ENCODE results near the gene PEX11G. TPM values are rescaled to one million over a fixed set of nuclear protein-coding genes. Genes with fewer than 3 reads are reported as not detected.

The PEX11G gene
- total and polyA plus RNA-seq, 10 of the 15 experiments (the other 5 are each of a cell fraction or from before 2014, with no cell fraction given) = 0.05 to 1.8 (median 0.73) TPM; not detected in 1

DNA sequence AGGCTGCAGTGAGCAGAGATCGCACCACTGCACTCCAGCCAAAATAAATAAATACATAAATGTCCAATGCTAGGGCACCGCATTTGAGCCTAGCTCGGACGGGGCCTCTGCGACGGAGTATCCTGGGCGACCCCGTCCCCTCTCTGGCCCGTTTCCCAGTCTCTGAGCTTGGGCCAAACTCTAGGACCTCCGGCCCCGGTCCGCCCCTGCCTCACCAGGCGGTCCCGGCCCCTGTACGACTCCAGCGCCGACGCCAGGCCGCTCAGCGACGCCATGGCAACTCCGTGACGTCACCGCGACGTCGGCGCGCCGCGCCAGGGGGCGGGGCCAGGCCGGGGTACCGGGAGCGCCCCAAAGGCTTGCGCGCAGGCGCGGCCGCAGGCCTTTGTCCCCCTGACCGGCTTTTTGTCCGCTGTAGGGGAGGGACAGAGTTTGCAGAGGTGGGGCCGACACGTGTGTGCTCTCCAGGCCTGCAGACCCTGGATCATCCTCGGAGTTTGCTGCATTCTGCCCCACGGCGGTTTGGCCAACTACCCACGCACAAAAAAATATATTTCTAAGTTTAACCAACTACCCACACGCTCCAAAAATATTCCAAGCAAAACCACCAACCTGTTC is at the start of gene PEX11G (continued):
- TF ChIP-seq, protein P1, sequence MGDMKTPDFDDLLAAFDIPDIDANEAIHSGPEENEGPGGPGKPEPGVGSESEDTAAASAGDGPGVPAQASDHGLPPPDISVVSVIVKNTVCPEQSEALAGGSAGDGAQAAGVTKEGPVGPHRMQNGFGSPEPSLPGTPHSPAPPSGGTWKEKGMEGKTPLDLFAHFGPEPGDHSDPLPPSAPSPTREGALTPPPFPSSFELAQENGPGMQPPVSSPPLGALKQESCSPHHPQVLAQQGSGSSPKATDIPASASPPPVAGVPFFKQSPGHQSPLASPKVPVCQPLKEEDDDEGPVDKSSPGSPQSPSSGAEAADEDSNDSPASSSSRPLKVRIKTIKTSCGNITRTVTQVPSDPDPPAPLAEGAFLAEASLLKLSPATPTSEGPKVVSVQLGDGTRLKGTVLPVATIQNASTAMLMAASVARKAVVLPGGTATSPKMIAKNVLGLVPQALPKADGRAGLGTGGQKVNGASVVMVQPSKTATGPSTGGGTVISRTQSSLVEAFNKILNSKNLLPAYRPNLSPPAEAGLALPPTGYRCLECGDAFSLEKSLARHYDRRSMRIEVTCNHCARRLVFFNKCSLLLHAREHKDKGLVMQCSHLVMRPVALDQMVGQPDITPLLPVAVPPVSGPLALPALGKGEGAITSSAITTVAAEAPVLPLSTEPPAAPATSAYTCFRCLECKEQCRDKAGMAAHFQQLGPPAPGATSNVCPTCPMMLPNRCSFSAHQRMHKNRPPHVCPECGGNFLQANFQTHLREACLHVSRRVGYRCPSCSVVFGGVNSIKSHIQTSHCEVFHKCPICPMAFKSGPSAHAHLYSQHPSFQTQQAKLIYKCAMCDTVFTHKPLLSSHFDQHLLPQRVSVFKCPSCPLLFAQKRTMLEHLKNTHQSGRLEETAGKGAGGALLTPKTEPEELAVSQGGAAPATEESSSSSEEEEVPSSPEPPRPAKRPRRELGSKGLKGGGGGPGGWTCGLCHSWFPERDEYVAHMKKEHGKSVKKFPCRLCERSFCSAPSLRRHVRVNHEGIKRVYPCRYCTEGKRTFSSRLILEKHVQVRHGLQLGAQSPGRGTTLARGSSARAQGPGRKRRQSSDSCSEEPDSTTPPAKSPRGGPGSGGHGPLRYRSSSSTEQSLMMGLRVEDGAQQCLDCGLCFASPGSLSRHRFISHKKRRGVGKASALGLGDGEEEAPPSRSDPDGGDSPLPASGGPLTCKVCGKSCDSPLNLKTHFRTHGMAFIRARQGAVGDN (IDR thresholded peaks at IDR 0.05) = peak; percentile 58; the same call in 1 of the 2 replicates
- TF ChIP-seq RUNX3 (IDR thresholded peaks at IDR 0.05; ENCODE audit: low read length) (0 out of 2 replicates have a peak, but pooled peaks have one; percentile 34), BACH1 (IDR thresholded peaks at IDR 0.05; ENCODE audit: borderline replicate concordance) (peak; percentile 68; the same call in 1 of the 2 replicates), SUPT20H (IDR thresholded peaks at IDR 0.05; ENCODE audit: borderline replicate concordance, control insufficient read depth, low read depth, low read length) (no peak), NR2F1 (conservative IDR thresholded peaks at IDR 0.05) (peak; percentile 39; the same call in 1 of the 2 replicates), RB1 (IDR thresholded peaks at IDR 0.05; ENCODE audit: borderline replicate concordance) (0 out of 2 replicates have a peak, but pooled peaks have one; percentile 16), PML (IDR thresholded peaks at IDR 0.05; ENCODE audit: low read length) (no peak), TBL1XR1 (IDR thresholded peaks at IDR 0.05; ENCODE audit: low read depth, low read length) (no peak)
- TF ChIP-seq, protein P2, sequence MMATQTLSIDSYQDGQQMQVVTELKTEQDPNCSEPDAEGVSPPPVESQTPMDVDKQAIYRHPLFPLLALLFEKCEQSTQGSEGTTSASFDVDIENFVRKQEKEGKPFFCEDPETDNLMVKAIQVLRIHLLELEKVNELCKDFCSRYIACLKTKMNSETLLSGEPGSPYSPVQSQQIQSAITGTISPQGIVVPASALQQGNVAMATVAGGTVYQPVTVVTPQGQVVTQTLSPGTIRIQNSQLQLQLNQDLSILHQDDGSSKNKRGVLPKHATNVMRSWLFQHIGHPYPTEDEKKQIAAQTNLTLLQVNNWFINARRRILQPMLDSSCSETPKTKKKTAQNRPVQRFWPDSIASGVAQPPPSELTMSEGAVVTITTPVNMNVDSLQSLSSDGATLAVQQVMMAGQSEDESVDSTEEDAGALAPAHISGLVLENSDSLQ (IDR thresholded peaks at IDR 0.05) = no peak

Measured in GM12878 (cell line).